ENCODE data around the gene USP6NL. TPM values are rescaled to one million over a fixed set of nuclear protein-coding genes. Genes with fewer than 3 reads are reported as not detected.

USP6NL gene
- total RNA-seq, 1 experiment from 2014 or later = 21.4 TPM

- Mint-ChIP-seq H3K9me3 (peaks cover 2% of the 10 kb centered on the region; the same call in 1 of the 2 replicates), H3K4me1 (peaks cover 25% of the 10 kb centered on the region), H3K36me3 (no peaks in the 10 kb centered on the region), H3K27ac (peak overlapping the region; percentile 70; the same call in 1 of the 2 replicates), H3K4me3 (peak overlapping the region; percentile 81), H3K27me3 (ENCODE audit: low read depth) (no peaks in the 10 kb centered on the region; the same call in 1 of the 2 replicates)
- ATAC-seq = no peak
- ChIA-PET CTCF (interaction anchor here (0.6 to 1.3 kb wide), 3 partner anchors 58 to 145 kb away, joined by 3 to 6 read pairs (median 3); no protein-coding TSS in a partner anchor), POLR2A (no interaction called here)
- DNase-seq (ENCODE audit: low spot score) = no peak
- TF ChIP-seq STAT6 (CRISPR knock-in tag; conservative IDR thresholded peaks at IDR 0.05; ENCODE audit: low read depth) = no peak
- TF ChIP-seq ESRRA (CRISPR knock-in tag; IDR thresholded peaks at IDR 0.05; ENCODE audit: borderline replicate concordance) = no peak
- TF ChIP-seq SMAD4 (CRISPR knock-in tag; IDR thresholded peaks at IDR 0.05) = no peak
- TF ChIP-seq ZNF232 (CRISPR knock-in tag; IDR thresholded peaks at IDR 0.05) = no peak
- TF ChIP-seq USF1 (CRISPR knock-in tag; IDR thresholded peaks at IDR 0.05) = no peak
- no peak for TF ChIP-seq ZBTB21 (CRISPR knock-in tag; IDR thresholded peaks at IDR 0.05; ENCODE audit: borderline replicate concordance)
- TF ChIP-seq E2F4 (CRISPR knock-in tag; IDR thresholded peaks at IDR 0.05; ENCODE audit: borderline replicate concordance, low read depth) = no peak
These were observed 861 bp upstream of the USP6NL start for GRCh38 chr10:11612021-11613001.

GRCh38 chr10:11610826-11611247 is 613 bp downstream of the USP6NL start:
- no peak for TF ChIP-seq SMAD3 (CRISPR knock-in tag; IDR thresholded peaks at IDR 0.05; ENCODE audit: borderline replicate concordance)
- TF ChIP-seq MXD4 (CRISPR knock-in tag; IDR thresholded peaks at IDR 0.05; ENCODE audit: borderline replicate concordance) = no peak
- no peak for TF ChIP-seq USF1 (CRISPR knock-in tag; IDR thresholded peaks at IDR 0.05)
- no peak for TF ChIP-seq ZNF121 (CRISPR knock-in tag; IDR thresholded peaks at IDR 0.05)
- TF ChIP-seq GABPB1 (CRISPR knock-in tag; IDR thresholded peaks at IDR 0.05) = no peak
- TF ChIP-seq CDX4 (CRISPR knock-in tag; IDR thresholded peaks at IDR 0.05; ENCODE audit: borderline replicate concordance) = no peak
- ATAC-seq (peak; percentile 3; the same call in 1 of the 2 replicates), DNase-seq (ENCODE audit: low spot score) (peak; percentile 35)
- peaks cover 34% of the 10 kb centered on the region for H3K4me1 Mint-ChIP-seq
- POLR2A ChIA-PET = no interaction called here
- 0 out of 2 replicates have a peak, but pooled peaks cover 3% of the 10 kb centered on the region for H3K36me3 Mint-ChIP-seq
- peaks cover 4% of the 10 kb centered on the region for H3K9me3 Mint-ChIP-seq
- CTCF ChIA-PET = no interaction called here
- H3K4me3 Mint-ChIP-seq = peak overlapping the region; percentile 85
- H3K27ac Mint-ChIP-seq = peak overlapping the region; percentile 93
- H3K27me3 Mint-ChIP-seq (ENCODE audit: low read depth) = no peaks in the 10 kb centered on the region; the same call in 1 of the 2 replicates
